RKO (cell line): ENCODE data around the gene NPIPB8.
"Not testable (repeated sequence)": the region's sequence is repeated elsewhere in the genome, so short reads cannot be mapped to it uniquely, and the experiment has no call there.

Experiments
- DNase-seq: peaks from one replicate; pipeline ENCODE4 v3.0.0-alpha.2; 2016; ENCODE audit warnings: low spot score

The NPIPB8 gene

DNA sequence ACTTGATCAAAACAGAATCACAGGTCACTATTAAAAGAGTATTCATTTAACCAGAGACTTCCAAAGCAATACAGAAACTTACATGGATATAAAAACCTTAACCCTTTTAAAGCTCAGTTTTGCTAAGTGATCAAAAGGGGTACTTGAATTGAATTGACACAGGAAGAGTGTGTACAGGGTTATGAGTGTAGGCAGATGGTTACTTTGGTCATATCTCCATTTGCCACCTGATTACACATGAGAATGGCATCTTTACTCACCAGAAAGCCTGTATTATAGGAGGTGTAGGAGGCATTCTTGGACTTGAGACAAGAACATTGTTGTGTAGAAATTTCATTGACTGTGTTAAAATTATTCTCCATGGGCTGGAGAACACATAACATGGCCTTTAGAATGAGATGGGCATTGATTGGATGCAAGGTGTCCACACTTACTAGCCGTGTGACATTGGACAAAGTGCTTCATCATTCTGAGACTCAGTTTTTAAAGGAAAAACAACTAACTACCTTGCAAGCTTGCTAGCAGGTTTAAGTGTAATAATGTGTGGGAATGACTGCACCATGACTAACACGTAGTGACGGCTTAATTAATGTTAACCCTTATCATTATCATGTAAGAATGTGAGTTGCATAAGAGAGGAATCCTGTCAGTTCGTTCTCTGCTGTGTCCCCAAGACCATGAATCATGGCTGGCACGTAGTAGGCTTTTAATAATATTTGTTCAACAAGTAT, 1.6 kb upstream of the NPIPB8 start:
- peak; percentile 88 for DNase-seq

DNA sequence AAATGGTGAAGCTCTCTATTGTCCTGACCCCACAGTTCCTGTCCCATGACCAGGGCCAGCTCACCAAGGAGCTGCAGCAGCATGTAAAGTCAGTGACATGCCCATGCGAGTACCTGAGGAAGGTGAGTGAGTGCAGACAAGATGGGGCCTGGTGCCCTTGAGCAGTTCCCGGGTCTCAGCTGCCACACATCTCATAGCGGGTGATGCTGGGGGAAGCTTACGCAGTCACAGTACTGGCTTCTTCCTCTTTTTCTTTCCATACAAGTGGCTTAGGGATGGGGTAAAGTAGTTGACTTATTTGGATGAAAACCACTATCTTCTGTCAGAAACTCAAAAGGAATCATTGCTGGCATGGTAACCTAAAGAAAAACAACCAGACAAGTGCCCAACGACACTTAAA, 494 bp downstream of the NPIPB8 start:
- DNase-seq: not testable (repeated sequence)

DNA sequence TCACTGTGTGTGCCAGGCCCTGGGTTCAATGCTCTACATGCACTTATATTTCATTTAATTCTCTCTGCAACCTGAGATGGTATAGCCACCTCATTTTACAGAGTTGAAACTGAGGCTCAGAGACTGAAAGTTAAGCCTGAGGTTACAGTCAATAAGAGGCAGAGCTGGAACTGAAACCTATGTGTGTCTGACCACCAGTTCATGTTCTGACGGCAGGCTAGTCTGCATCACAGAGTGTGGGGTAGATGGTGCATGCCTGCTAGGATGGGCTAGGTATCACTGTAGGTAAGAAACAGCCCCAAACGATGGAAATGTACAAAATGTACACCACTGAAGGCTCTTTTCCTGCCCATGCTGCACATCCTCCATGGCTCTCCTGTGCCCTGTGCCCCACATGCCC, 2.1 kb downstream of the NPIPB8 start:
- not testable (repeated sequence) for DNase-seq

DNA sequence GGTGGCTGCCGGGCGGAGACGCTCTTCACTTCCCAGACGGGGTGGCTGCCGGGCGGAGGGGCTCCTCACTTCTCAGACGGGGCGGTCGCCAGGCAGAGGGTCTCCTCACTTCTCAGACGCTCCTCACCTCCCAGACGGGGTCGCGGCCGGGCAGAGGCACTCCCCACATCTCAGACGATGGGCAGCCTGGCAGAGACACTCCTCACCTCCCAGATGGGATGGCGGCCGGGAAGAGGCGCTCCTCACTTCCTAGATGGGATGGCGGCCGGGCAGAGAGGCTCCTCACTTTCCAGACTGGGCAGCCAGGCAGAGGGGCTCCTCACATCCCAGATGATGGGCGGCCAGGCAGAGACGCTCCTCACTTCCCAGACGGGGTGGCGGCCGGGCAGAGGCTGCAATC, 28.4 kb downstream of the NPIPB8 start:
- not testable (repeated sequence) for DNase-seq

DNA sequence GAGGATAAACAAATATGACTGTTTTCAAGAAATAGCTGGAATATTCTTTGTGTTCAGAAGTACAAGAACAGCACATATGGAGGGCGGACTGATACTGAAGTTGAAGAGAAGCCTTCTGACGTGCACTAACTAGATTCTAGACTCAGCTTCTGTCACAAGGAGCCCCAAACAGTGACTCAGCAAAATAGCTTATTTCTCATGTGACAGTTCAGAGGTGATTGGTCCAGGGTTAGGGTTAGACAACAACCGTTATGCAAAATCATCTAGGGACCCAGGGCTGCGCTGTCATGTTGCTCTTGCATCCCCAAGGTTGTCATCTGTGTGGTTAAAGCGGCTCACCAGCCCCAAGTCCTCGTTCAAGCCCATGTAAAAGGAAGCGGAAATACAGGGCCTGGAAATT, 29.6 kb downstream of the NPIPB8 start:
- DNase-seq: not testable (repeated sequence)

DNA sequence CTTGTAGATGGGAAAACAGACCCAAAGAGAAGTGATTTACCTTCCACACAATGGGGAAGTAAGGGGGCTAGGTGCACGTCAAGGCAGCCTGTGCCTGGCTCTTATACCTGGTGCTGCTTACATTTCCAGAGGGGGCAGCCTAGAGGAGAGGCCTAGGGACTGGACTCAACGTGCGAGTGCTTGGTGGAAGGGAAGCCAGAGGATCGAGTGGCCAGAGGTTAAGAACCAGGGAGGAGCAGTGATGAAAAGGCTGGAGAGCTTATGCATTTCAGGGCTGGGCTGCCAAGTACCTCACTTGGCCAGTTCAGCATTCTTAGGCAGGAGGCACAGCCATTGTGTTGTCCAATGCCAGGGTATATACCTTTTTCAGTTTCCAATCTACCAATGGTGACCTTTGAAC, 30.3 kb downstream of the NPIPB8 start:
- DNase-seq: not testable (repeated sequence)

DNA sequence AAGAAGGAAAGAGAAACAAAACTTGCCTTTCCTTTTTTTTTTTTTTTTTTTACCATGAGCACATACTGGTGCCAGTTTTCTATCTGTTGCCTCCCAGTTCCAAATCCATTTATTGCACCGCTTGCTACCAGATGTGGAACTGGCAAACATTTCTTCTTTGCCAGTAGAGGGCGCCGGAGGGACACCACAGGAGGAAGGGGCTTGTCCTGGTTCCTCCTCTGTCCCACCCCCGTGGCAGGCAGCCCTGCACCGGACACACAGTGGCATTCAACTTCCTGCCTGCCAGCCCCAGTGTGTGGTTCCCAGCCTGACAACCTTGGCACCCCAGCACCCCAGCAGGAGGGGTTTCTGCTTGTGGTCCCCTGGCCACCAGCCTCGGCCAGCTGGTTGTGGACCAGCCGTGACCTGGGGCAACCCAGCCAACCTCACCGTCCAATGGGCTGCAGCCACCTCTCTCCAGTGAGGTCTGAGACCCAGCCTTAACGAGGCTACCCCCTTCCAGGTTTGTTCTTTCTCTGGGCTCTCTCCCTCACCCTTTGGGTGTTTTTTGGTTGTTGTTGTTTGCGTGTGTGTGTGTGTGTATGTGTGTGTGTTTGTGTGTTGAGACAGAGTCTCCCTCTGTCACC, 50.6 kb downstream of the NPIPB8 start:
- not testable (repeated sequence) for DNase-seq

DNA sequence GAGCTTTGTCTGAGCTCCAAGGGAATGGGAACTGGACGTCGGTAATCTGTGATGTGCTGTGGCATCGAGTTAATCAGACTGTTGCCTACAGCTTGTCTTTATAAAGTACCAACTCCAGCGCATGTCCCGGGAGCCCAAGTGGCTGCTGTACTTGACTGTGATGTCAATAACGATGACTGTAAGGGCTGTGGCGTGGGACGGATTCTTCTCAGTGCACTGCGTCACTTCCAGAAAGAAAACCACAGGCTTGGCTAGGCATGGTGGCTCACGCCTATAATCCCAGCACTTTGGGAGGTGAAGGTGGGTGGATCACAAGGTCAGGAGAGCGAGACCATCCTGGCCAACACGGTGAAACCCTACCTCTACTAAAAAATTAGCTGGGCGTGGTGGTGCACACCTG, 51.6 kb downstream of the NPIPB8 start:
- DNase-seq: not testable (repeated sequence)

DNA sequence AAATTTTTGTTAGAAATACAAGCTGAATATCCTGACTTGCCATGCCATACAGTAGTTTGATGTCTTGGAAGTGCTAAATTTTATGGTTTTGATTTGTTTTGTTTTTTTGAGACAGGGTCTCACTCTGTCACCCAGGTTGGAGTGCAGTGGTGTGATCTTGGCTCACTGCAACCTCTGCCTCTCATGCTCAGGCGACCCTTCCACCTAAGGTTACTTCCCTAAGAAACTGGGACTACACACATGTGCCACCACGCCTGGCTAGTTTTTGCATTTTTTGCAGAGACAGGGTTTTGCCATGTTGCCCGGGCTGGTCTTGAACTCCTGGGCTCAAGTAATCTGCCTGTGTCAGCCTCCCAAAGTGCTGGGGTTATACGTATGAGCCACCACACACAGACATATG, 53.9 kb downstream of the NPIPB8 start:
- DNase-seq: not testable (repeated sequence)

DNA sequence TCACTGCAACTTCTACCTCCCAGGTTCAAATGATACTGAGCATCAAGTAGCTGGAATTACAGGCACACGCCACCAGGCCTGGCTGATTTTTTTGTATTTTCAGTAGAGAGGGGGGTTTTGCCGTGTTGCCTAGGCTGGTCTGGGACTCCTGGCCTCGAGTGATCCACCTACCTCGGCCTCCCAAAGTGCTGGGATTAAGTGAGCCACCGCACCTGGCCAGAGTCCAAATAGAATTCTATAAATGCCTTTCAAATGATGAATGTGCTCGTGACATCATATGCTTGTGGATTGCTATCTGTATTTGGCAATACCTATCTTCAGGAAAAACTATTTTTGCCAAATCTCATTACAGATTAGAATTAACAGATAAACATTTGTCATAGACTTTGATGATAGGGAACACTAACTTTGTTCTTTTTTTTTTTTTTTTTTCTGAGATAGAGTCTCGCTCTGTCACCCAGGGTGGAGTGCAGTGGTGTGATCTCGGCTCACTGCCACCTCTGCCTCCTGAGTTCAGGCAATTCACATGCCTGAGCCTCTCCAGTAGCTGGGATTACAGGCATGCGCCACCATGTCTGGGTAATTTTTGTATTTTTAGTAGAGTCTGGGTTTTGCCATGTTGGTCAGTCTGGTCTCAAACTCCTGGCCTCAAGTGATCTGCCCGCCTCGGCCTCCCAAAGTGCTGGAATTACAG, 55.5 kb downstream of the NPIPB8 start:
- DNase-seq: not testable (repeated sequence)

DNA sequence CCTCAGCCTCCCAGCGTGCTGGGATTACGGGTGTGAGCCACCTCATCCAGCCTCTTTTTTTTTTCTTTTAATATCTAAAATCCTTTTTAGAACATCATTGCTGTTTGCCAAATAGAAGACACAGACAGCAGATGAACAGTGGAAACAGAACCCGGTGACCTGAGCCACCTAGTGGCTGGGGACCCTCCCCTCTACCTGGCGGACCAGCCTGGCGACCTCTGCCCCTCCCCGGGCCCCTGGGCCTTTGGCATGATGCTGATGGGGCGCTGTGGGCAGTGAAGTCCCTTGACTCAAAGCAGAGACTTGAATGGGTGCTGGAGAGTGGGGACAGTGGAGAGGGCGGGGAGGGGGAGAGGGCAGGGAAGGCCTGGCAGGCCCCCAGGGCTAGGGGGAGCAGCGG, 61.9 kb downstream of the NPIPB8 start:
- DNase-seq: not testable (repeated sequence)

DNA sequence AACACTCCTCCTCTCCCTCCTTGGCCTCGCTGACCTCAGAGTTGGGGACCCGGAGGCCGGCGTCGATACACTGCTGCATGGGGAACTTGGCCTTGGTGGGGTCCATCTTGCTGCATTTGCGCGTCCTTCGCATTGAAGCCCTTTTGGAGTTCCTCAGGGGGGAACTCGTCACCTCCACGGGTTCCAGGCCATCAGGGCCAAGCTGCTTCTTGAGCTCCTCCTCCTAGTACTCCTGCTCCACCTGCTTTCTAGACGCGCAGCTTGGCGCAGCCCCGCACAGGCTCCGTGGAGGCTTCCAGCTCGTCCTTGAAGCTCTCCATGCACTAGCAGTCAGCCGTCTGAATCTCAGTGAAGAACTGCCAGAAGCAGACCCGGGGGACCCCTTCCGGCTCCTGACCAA, 62.5 kb downstream of the NPIPB8 start:
- DNase-seq: not testable (repeated sequence)

DNA sequence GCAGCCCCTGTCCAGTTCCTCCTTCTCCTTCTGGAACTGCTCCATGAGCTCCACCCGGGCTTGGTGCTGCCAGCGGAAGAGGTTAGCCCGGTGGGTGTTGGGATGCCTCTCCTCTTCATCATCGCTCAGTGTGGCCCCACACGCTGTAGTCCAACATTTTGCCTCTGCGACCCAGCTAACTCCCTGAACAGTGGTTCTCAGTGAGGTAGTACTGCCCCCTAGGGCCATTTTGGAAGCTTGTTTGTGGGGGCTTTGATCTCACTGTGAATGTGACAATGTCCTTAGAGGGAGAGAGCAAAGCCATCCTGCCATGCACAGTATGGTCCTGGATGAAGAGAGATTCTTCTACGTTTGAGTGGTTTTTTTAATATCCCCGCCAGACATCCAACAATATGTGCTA, 63.5 kb downstream of the NPIPB8 start:
- DNase-seq: not testable (repeated sequence)

DNA sequence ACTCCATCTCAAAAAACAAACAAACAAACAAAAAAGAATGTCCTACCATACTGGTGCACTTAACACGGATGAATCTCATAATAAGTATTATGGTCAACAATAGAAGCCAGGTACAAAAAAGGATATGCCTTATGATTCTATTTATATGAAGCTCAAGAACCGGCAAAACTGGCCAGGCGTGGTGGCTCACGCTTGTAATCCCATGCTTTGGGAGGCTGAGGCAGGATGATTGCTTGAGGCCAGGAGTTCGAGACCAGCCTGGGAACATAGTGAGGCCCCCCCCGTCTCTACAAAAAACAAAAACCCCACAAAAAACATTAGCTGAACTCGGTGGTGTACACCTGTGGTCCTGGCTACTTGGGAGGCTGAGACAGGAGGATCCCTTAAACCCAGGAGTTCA, 66.4 kb downstream of the NPIPB8 start:
- not testable (repeated sequence) for DNase-seq
